DOHH2 (cell line): Measurements from ENCODE around the gene SPOCK3.

ENCODE experiments used
- CTCF ChIP-seq: fragments of 200-600 bp; sonication (generic); IDR thresholded peaks from one replicate; pipeline ENCODE4 v1.5.1; 2014; ENCODE audit warnings: antibody characterized with exemption, mild to moderate bottlenecking, low read depth, low read length; ENCODE audit not compliant: poor library complexity, severe bottlenecking
- EZH2phosphoT487 ChIP-seq: fragments of 200-600 bp; sonication (generic); IDR thresholded peaks from 2 replicates; pipeline ENCODE4 v1.6.1; 2017; ENCODE audit warnings: borderline replicate concordance, mild to moderate bottlenecking, antibody characterized with exemption, low read length, moderate library complexity, mixed read lengths

DNA sequence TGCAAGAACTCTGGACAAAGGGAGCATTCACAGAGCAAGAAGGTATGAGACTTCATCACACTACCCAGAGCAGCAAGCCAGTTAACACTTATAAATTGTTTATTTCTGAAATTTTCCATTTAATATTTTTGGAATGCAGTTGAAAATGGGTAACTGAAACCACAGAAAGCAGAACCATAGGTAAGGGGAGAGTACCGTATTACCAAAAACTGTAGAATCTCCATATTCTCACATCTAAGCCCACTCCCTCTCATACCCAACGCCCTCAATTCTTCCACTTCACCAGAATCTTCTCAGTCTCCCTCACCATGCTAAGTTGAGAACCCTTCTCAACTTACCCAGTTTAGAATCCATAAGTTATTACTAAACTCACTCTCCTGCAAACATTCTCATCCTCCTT, 277.8 kb downstream of the SPOCK3 start:
- no peak for TF ChIP-seq CTCF
- TF ChIP-seq EZH2phosphoT487 = no peak
